Lower lobe of right lung (tissue), 2 donors: ENCODE results near the gene TAGLN. TPM values are rescaled to one million over a fixed set of nuclear protein-coding genes. Genes with fewer than 3 reads are reported as not detected.
"Not testable (repeated sequence)": the region's sequence is repeated elsewhere in the genome, so short reads cannot be mapped to it uniquely, and the experiment has no call there.

Source experiments
- ATAC-seq, 2 donors: fragments of 200-7000 bp; cut with Tn5 transposase; one replicate each; pipeline ENCODE4 v1.9.1; 2020 to 2022; ENCODE audit warnings: mild to moderate bottlenecking in 2 of 2, moderate library complexity in 2 of 2
- DNase-seq: peaks from one replicate; pipeline ENCODE4 v3.0.0-alpha.2; 2020
- H3K27ac ChIP-seq: fragments of 200-600 bp; one replicate; pipeline ENCODE4 v1.8.0; 2022
- H3K27me3 ChIP-seq: fragments of 200-600 bp; one replicate; pipeline ENCODE4 v1.8.0; 2022; ENCODE audit warnings: low read depth
- H3K36me3 ChIP-seq: fragments of 200-600 bp; one replicate; pipeline ENCODE4 v1.8.0; 2022; ENCODE audit warnings: mild to moderate bottlenecking
- H3K4me1 ChIP-seq: fragments of 200-600 bp; one replicate; pipeline ENCODE4 v1.8.0; 2022
- H3K4me3 ChIP-seq: fragments of 200-600 bp; one replicate; pipeline ENCODE4 v1.8.0; 2022; ENCODE audit warnings: mild to moderate bottlenecking
- H3K9me3 ChIP-seq: fragments of 200-600 bp; one replicate; pipeline ENCODE4 v1.8.0; 2022
- intact Hi-C: fragments of 100-400 bp; cut with DNase I; formaldehyde crosslinking; loops from one replicate; pipeline ENCODE4 v1.11.0; 2022
- total RNA-seq: library from RNA; stranded (reverse); fragmentation: NEBNext Ultra II Directional; extraction: Animal tissue kit (Norgen Biotek cat#: 25700); gene quantifications from one replicate; pipeline ENCODE4 v1.2.1, GENCODE V29; 2021
- TF ChIP-seq, protein P1 (sequence below): fragments of 200-600 bp; IDR thresholded peaks from one replicate; pipeline ENCODE4 v1.8.0; 2022; ENCODE audit warnings: antibody characterized with exemption, mild to moderate bottlenecking
- donor health status: DM: no; HTN: yes; CAD: no; lungs with severe emphysema.

TAGLN gene
- total RNA-seq, 1 donor from 2014 or later: 297 TPM

DNA sequence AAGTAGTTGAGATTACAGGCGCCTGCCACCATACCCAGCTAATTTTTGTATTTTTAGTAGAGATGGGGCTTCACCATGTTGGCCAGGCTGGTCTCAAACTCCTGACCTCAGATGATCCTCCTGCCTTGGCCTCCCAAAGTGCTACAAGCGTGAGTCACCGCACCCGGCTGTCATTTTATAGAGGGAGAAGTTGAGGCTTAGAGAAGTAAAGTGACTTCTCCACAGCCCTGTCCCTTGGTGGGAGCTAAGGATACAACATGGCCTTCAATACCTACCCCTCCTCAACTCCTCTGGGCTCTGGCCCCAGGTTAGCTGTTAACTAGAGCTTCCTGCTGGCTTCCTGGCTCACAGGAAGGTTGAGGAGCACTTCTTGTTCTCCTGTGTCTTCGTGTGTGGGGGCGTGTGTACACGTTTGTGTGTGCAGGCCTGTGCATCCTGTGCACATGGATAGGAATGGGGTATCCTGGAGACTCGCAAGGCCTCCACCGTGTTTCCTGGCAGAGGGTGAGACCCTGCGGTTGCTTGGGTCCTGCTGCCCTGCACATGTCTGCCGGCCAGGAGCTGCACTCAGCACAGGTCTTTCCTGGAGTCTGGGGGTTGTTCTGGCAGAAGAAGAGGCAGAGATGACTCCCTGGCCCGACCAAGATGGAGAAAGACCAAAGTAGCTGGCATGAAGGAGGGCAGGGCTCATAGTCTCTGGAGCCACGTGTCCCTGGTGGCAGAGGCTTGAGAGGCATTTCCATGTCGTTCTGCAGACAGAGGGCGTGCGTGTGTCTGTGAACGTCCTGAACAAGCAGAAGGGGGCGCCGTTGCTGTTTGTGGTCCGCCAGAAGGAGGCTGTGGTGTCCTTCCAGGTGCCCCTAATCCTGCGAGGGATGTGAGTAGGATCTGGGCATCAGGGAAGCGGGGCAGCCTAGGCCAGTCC lies 18.2 kb upstream of the TAGLN start:
- H3K27me3 ChIP-seq: no peaks in the 10 kb centered on the region
- intact Hi-C loops: no loop called here
- ATAC-seq (peak; percentile 29 to 65), DNase-seq (peak; percentile 87)
- H3K27ac ChIP-seq: peak overlapping the region; percentile 25
- H3K9me3 ChIP-seq: no peaks in the 10 kb centered on the region
- peak overlapping the region; percentile 98 for H3K4me3 ChIP-seq
- H3K36me3 ChIP-seq: peaks cover 31% of the 10 kb centered on the region
- TF ChIP-seq, protein P1, sequence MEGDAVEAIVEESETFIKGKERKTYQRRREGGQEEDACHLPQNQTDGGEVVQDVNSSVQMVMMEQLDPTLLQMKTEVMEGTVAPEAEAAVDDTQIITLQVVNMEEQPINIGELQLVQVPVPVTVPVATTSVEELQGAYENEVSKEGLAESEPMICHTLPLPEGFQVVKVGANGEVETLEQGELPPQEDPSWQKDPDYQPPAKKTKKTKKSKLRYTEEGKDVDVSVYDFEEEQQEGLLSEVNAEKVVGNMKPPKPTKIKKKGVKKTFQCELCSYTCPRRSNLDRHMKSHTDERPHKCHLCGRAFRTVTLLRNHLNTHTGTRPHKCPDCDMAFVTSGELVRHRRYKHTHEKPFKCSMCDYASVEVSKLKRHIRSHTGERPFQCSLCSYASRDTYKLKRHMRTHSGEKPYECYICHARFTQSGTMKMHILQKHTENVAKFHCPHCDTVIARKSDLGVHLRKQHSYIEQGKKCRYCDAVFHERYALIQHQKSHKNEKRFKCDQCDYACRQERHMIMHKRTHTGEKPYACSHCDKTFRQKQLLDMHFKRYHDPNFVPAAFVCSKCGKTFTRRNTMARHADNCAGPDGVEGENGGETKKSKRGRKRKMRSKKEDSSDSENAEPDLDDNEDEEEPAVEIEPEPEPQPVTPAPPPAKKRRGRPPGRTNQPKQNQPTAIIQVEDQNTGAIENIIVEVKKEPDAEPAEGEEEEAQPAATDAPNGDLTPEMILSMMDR: peak; percentile 57
- peaks cover 39% of the 10 kb centered on the region for H3K4me1 ChIP-seq

DNA sequence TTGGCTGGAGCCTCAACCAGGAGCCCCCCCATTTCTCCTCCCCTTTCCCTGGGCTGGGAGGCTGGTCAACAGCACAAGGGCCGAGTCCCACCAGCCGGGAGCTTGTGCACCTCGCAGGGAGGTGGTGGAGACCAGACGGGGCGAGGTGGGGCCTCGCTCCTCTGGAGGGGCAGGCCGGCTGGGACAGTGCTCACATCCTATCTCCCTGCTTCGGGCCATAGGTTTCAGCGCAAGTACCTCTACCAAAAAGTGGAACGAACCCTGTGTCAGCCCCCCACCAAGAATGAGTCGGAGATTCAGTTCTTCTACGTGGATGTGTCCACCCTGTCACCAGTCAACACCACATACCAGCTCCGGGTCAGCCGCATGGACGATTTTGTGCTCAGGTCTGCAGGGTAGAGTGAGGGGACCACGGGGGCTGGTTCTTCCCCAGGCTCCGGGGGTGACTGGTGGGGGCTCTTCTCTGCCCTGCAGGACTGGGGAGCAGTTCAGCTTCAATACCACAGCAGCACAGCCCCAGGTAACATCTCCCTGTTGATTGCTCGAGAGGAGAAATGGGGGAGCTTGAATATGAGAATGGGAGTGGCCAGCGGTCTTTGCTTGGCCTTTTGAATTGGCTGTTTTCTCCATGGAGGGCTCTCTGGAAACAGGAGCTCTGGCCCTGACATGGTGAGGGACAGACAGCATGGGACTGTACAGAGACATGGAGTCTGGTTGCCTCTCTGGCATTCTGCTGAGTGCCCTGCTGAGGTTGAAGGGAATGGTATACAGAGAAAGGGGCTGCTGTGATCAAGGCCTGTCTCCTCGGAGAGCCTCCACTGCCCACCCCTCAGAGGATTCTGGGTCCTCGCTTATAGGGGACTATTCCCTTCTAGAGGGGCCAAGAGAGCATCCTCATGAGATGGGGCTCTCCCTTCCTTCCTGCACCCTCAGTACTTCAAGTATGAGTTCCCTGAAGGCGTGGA lies 17.3 kb upstream of the TAGLN start:
- ATAC-seq (no peak), DNase-seq (no peak)
- H3K36me3 ChIP-seq: peaks cover 32% of the 10 kb centered on the region
- H3K27me3 ChIP-seq: no peaks in the 10 kb centered on the region
- intact Hi-C loops: no loop called here
- no peaks in the 10 kb centered on the region for H3K9me3 ChIP-seq
- TF ChIP-seq, protein P1: no peak
- H3K27ac ChIP-seq: no peak overlapping the region
- no peak overlapping the region for H3K4me3 ChIP-seq
- peaks cover 43% of the 10 kb centered on the region for H3K4me1 ChIP-seq

DNA sequence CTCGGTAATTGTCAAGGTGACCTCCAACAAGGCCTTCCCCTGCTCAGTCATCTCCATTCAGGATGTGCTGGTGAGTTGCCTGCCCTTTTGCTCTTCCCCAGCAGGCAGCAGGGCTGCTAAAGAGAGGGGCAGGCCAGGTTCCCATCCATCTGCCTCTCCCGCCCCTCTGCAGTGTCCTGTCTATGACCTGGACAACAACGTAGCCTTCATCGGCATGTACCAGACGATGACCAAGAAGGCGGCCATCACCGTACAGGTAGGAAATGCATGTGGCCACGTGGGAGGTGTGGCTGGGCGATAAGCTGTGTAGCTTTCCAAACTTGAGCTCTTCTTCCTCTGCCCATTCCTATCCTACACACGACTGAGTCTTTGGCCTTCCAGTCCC lies 16.6 kb upstream of the TAGLN start:
- TF ChIP-seq, protein P1: no peak
- H3K27ac ChIP-seq: no peak overlapping the region
- H3K4me3 ChIP-seq: no peak overlapping the region
- ATAC-seq (no peak), DNase-seq (peak; percentile 42)
- H3K27me3 ChIP-seq: no peaks in the 10 kb centered on the region
- H3K36me3 ChIP-seq: peaks cover 38% of the 10 kb centered on the region
- peaks cover 43% of the 10 kb centered on the region for H3K4me1 ChIP-seq
- no peaks in the 10 kb centered on the region for H3K9me3 ChIP-seq
- intact Hi-C loops: no loop called here

DNA sequence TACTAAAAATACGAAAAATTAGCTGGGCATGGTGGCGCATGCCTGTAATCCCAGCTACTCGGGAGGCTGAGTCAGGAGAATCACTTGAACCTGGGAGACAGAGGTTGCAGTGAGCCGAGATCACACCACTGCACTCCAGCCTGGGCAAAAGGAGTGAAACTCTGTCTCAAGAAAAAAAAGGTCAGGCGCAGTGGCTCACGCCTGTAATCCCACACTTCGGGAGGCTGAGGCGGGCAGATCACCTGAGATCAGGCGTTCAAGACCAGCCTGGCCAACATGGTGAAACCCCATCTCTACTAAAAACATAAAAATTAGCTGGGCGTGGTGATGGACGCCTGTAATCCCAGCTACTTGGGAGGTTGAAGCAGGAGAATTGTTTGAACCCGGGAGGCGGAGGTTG lies 16.0 kb upstream of the TAGLN start:
- H3K4me3 ChIP-seq, H3K27me3 ChIP-seq, H3K27ac ChIP-seq, intact Hi-C loops, H3K9me3 ChIP-seq, ATAC-seq, DNase-seq: not testable (repeated sequence)
- Histone ChIP-seq H3K36me3 (peaks cover 45% of the 10 kb centered on the region), H3K4me1 (peaks cover 37% of the 10 kb centered on the region)

DNA sequence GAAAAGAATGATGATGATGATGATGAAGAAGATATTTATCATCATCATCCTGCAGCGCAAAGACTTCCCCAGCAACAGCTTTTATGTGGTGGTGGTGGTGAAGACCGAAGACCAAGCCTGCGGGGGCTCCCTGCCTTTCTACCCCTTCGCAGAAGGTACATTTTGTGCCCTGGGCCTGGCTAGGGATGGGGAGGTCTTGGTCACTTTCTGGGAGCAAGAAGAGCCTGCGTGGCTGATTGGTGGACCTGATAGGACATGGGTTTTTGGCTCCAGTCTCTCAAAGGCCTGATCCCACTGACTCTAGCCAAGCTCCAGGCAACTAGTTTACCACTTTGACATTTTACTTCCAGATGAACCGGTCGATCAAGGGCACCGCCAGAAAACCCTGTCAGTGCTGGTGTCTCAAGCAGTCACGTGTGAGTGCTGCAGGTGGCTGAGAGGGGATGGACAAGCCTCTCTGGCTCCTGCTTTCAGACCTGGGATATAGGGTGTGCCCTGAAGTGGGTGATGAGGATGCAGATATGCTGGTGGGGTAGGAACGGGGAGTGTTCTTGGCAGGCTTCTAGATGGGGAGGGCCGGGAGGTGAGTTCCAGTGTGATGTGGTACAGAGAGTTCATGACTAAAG lies 15.3 kb upstream of the TAGLN start:
- no peaks in the 10 kb centered on the region for H3K27me3 ChIP-seq
- no peak overlapping the region for H3K4me3 ChIP-seq
- no peaks in the 10 kb centered on the region for H3K9me3 ChIP-seq
- ATAC-seq (peak; percentile 60 to 62), DNase-seq (peak; percentile 70)
- TF ChIP-seq, protein P1: no peak
- H3K36me3 ChIP-seq: peaks cover 51% of the 10 kb centered on the region
- H3K27ac ChIP-seq: peak overlapping the region; percentile 18
- peaks cover 33% of the 10 kb centered on the region for H3K4me1 ChIP-seq
- intact Hi-C loops: no loop called here
